ENCODE measurements around the gene AP2A1. TPM values are rescaled to one million over a fixed set of nuclear protein-coding genes. Genes with fewer than 3 reads are reported as not detected.

The AP2A1 gene
- total and polyA plus RNA-seq, 10 of the 15 experiments (the other 5 are each of a cell fraction or from before 2014, with no cell fraction given), result 0.68 to 78.8 (median 33.8) TPM

- no peak for TF ChIP-seq MYC (IDR thresholded peaks at IDR 0.05; ENCODE audit: insufficient read depth, insufficient read length, insufficient replicate concordance, low read length, severe bottlenecking)
- TF ChIP-seq ZBTB33 (IDR thresholded peaks at IDR 0.05), result no peak
- no peak for TF ChIP-seq RELA (IDR thresholded peaks at IDR 0.05; ENCODE audit: borderline replicate concordance, partially characterized antibody)
Measured at GRCh38 chr19:49844138-49845095, 77.6 kb downstream of the AP2A1 start (continued).

GRCh38 chr19:49845414-49845813, 78.6 kb downstream of the AP2A1 start:
- ATAC-seq (no peak), DNase-seq (ENCODE audit: low read depth, low spot score) (no peak), FAIRE-seq (no peak)
- SMC1A ChIA-PET (ENCODE audit: uncharacterized antibody, unreplicated experiment), result no interaction called here
- peaks cover 0 to 2% of the 10 kb centered on the region in 2 experiments; a peak in 2 of 4 replicates for H3K36me3 ChIP-seq (ENCODE audit: control insufficient read depth in 2 of 2, insufficient read depth in 2 of 2, low read length in 1 of 2)
- H3K9ac ChIP-seq (ENCODE audit: control insufficient read depth, insufficient read depth, low read length), result no peak overlapping the region
- peaks cover 5% of the 10 kb centered on the region; the same call in 2 of the 3 replicates for H3K9me3 ChIP-seq (replicated peaks; ENCODE audit: control insufficient read depth, insufficient read depth, low read length)
- no peak overlapping the region for H3K4me3 ChIP-seq
- in situ Hi-C loops (cut with MboI) (no loop called here), intact Hi-C loops (cut with micrococcal nuclease; ENCODE audit: unreplicated experiment) (no loop called here)
- no peak overlapping the region for H2AFZ ChIP-seq (ENCODE audit: control insufficient read depth, low read depth, low read length)
- H3K79me2 ChIP-seq (ENCODE audit: control insufficient read depth, insufficient read depth, low read length), result no peaks in the 10 kb centered on the region
- CTCF ChIA-PET, result interaction anchor here (1.0 kb wide), 1 partner anchor 26 kb away, joined by 3 read pairs; no protein-coding TSS in a partner anchor
- TF ChIP-seq RUNX3 (IDR thresholded peaks at IDR 0.05; ENCODE audit: low read length) (no peak), FOXM1 (IDR thresholded peaks at IDR 0.05; ENCODE audit: low read depth, low read length) (no peak), ZBED1 (IDR thresholded peaks at IDR 0.05; ENCODE audit: borderline replicate concordance) (no peak)
- H3K27me3 ChIP-seq (replicated peaks in 1 of 2; ENCODE audit: control insufficient read depth in 2 of 2, insufficient read depth in 2 of 2, low read length in 1 of 2), result no peaks in the 10 kb centered on the region
- RAD21 ChIA-PET (ENCODE audit: unreplicated experiment), result no interaction called here
- H3K4me2 ChIP-seq (ENCODE audit: control insufficient read depth, insufficient read depth), result no peak overlapping the region
- H4K20me1 ChIP-seq (ENCODE audit: control insufficient read depth, insufficient read depth), result no peaks in the 10 kb centered on the region
- POLR2A ChIA-PET, result interaction anchor here (1.4 kb wide), 1 partner anchor 24 kb away, joined by 3 read pairs; no protein-coding TSS in a partner anchor
- H3K27ac ChIP-seq (ENCODE audit: control insufficient read depth, insufficient read depth), result no peak overlapping the region
- peaks cover 32% of the 10 kb centered on the region for H3K4me1 ChIP-seq (ENCODE audit: control insufficient read depth, insufficient read depth, low read length)
- BruUV-seq (replicated peaks), result no TSS peak
- WGBS (ENCODE audit: insufficient coverage, insufficient replicate concordance, low lambda C conversion rate, missing lambda C conversion rate), result 93% methylated on average over 3 of the region's 3 CpGs

Measured in GM12878 (cell line).